ENCODE measurements around the gene SNAP47.

Gene SNAP47

GRCh38 chr1:227828786-227829185 is 93.6 kb downstream of the SNAP47 start:
- Histone ChIP-seq H3K27ac (ENCODE audit: low read length) (no peak overlapping the region), H3K27me3 (ENCODE audit: control insufficient read depth in 1 of 2, insufficient read depth in 2 of 2, low read length in 2 of 2) (peaks cover 0 to 2% of the 10 kb centered on the region in 2 donors), H3K36me3 (ENCODE audit: control insufficient read depth in 2 of 2, insufficient read depth in 2 of 2, low read length in 2 of 2) (no peaks in the 10 kb centered on the region), H3K4me3 (ENCODE audit: low read length in 2 of 2) (no peak overlapping the region), H3K9me3 (ENCODE audit: control insufficient read depth in 2 of 2, low read length in 2 of 2) (peaks cover 0 to 6% of the 10 kb centered on the region in 2 donors), H3K9ac (ENCODE audit: low read length in 2 of 2) (no peak overlapping the region), H3K4me1 (ENCODE audit: control insufficient read depth, insufficient read depth, low read length) (no peaks in the 10 kb centered on the region)
